Measurements from ENCODE around the gene DPH5.

DPH5 gene

DNA sequence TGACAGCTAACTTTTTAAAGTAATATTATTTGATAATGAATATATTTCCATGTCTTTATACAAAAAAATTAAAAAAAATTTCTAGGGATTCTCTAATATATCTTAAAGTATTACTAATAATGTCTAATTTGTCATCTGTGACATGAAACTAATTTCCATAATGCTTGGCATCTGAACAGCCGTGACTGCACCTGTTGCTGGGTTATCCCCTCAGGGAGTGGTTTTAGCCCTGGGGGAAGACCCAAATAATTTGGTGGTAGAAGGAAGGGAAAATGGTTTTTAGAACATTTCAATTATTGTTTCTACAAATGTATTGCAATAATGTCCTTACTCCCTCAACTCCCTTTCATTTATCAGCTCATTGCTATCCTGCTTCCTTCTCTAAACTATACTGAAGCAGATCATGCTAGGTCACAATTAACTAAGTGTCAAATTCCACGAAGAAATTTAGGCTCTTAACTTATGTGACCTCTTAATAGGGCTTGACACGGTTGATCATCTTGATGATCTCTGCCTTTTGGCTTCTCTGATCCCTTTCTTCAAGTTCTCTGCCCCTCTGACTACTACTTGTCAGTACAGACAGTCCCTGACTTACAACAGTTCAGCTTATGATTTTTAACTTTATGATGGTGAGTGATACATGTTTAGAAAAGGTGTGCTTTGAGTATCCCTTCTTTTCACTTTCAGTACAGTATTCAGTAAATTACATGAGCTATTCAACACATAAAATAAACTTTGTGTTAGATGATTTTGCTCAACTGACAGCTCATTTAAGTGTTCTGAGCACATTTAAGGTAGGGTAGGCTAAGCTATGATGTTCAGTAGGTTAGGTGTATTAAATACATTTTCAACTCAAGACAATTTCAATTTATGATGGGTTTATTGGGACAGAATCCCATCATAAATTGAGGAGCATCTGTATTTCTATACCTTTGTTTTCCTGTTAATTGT lies 26.4 kb upstream of the DPH5 start:
- no peak for TF ChIP-seq FOXM1 (IDR thresholded peaks at IDR 0.05; ENCODE audit: borderline replicate concordance, low read depth)
- TF ChIP-seq ZBTB7A (IDR thresholded peaks at IDR 0.05; ENCODE audit: low read depth): no peak
- TF ChIP-seq, protein P1, sequence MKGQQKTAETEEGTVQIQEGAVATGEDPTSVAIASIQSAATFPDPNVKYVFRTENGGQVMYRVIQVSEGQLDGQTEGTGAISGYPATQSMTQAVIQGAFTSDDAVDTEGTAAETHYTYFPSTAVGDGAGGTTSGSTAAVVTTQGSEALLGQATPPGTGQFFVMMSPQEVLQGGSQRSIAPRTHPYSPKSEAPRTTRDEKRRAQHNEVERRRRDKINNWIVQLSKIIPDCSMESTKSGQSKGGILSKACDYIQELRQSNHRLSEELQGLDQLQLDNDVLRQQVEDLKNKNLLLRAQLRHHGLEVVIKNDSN (IDR thresholded peaks at IDR 0.05): no peak

DNA sequence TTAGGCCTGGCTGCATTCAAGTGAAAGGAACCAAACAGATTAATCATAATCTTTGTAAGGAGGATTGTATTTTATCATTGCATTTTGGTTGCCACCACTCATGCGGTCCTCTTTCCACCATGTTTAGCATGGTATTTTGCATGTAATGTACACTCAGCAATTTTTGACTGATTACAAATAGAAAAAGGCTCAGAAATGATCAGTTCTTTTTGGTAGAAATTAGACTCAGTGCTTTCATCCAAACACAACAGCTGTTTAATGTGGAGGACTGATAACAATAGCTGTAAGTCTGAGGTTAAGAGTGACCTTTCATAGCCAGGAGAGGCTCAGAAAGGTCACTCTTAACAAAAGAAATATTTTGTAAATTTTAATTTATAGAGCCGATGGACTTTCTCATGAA lies 25.3 kb upstream of the DPH5 start:
- TF ChIP-seq TCF12 (IDR thresholded peaks at IDR 0.05; ENCODE audit: low read depth) (no peak), TEAD4 (IDR thresholded peaks at IDR 0.05) (no peak), CEBPB (IDR thresholded peaks at IDR 0.05) (no peak), RAD21 (IDR thresholded peaks at IDR 0.05; ENCODE audit: low read depth) (no peak), EGR1 (IDR thresholded peaks at IDR 0.05) (no peak), NFIC (IDR thresholded peaks at IDR 0.05) (no peak), TAF1 (IDR thresholded peaks at IDR 0.05; ENCODE audit: low read depth) (no peak), ZBTB7A (IDR thresholded peaks at IDR 0.05; ENCODE audit: low read depth) (no peak), FOXM1 (IDR thresholded peaks at IDR 0.05; ENCODE audit: borderline replicate concordance, low read depth) (no peak), CREB1 (IDR thresholded peaks at IDR 0.05; ENCODE audit: low read depth) (no peak), YY1 (IDR thresholded peaks at IDR 0.05; ENCODE audit: low read depth) (no peak), EP300 (IDR thresholded peaks at IDR 0.05; ENCODE audit: borderline replicate concordance) (no peak)
- TF ChIP-seq, protein P2, sequence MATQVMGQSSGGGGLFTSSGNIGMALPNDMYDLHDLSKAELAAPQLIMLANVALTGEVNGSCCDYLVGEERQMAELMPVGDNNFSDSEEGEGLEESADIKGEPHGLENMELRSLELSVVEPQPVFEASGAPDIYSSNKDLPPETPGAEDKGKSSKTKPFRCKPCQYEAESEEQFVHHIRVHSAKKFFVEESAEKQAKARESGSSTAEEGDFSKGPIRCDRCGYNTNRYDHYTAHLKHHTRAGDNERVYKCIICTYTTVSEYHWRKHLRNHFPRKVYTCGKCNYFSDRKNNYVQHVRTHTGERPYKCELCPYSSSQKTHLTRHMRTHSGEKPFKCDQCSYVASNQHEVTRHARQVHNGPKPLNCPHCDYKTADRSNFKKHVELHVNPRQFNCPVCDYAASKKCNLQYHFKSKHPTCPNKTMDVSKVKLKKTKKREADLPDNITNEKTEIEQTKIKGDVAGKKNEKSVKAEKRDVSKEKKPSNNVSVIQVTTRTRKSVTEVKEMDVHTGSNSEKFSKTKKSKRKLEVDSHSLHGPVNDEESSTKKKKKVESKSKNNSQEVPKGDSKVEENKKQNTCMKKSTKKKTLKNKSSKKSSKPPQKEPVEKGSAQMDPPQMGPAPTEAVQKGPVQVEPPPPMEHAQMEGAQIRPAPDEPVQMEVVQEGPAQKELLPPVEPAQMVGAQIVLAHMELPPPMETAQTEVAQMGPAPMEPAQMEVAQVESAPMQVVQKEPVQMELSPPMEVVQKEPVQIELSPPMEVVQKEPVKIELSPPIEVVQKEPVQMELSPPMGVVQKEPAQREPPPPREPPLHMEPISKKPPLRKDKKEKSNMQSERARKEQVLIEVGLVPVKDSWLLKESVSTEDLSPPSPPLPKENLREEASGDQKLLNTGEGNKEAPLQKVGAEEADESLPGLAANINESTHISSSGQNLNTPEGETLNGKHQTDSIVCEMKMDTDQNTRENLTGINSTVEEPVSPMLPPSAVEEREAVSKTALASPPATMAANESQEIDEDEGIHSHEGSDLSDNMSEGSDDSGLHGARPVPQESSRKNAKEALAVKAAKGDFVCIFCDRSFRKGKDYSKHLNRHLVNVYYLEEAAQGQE (IDR thresholded peaks at IDR 0.05; ENCODE audit: low read depth): no peak
- TF ChIP-seq, protein P3, sequence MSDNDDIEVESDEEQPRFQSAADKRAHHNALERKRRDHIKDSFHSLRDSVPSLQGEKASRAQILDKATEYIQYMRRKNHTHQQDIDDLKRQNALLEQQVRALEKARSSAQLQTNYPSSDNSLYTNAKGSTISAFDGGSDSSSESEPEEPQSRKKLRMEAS (IDR thresholded peaks at IDR 0.05): no peak
- TF ChIP-seq, protein P1 (IDR thresholded peaks at IDR 0.05): no peak

DNA sequence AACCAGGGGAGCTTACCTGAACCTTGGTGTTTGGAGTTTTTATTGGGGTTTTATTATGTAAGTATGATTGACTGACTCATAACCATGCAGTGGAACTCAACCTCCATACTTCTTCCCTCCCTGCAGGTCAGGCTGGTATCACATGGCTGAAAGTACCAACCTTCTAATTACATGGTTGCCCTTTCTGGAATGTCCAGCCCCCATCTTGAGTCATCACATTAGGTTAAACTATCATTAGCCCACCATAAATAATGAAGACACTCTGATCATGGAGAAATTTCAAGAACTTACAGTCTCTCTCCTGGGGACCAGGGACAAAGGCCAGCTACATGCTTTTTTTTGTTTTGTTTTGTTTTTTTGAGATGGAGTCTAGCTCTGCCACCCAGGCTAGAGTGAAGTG lies 19.2 kb upstream of the DPH5 start:
- TF ChIP-seq CREB1 (IDR thresholded peaks at IDR 0.05; ENCODE audit: low read depth): no peak
- TF ChIP-seq YY1 (IDR thresholded peaks at IDR 0.05; ENCODE audit: low read depth): no peak
- no peak for TF ChIP-seq NFIC (IDR thresholded peaks at IDR 0.05)
- TF ChIP-seq EGR1 (IDR thresholded peaks at IDR 0.05): no peak
- TF ChIP-seq ZBTB7A (IDR thresholded peaks at IDR 0.05; ENCODE audit: low read depth): no peak
- TF ChIP-seq, protein P3 (IDR thresholded peaks at IDR 0.05): no peak
- TF ChIP-seq TEAD4 (IDR thresholded peaks at IDR 0.05): no peak
- TF ChIP-seq, protein P2 (IDR thresholded peaks at IDR 0.05; ENCODE audit: low read depth): no peak
- TF ChIP-seq TCF12 (IDR thresholded peaks at IDR 0.05; ENCODE audit: low read depth): no peak
- no peak for TF ChIP-seq EP300 (IDR thresholded peaks at IDR 0.05; ENCODE audit: borderline replicate concordance)
- no peak for TF ChIP-seq TAF1 (IDR thresholded peaks at IDR 0.05; ENCODE audit: low read depth)
- no peak for TF ChIP-seq CEBPB (IDR thresholded peaks at IDR 0.05)
- no peak for TF ChIP-seq FOXM1 (IDR thresholded peaks at IDR 0.05; ENCODE audit: borderline replicate concordance, low read depth)
- TF ChIP-seq RAD21 (IDR thresholded peaks at IDR 0.05; ENCODE audit: low read depth): no peak
- TF ChIP-seq, protein P1 (IDR thresholded peaks at IDR 0.05): no peak

DNA sequence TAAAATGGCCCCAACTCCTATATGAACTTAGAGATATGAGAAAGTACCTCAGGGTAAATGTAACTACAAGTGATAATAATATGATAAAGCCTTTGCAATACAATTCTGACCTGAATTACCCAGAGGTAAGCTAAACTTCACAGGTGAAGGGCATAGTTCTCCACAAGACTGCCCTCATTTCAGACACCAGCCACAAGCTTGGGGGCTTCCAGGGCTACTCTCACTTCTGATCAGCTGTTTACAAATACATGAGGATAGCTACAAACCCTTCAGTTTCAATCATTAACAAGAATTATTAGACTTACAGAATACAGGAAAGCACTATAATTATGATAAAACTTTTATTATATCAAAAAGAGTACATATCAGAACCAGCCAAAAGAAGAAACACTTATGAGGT lies 18.7 kb upstream of the DPH5 start:
- TF ChIP-seq, protein P3 (IDR thresholded peaks at IDR 0.05): no peak
- TF ChIP-seq, protein P2 (IDR thresholded peaks at IDR 0.05; ENCODE audit: low read depth): no peak
- no peak for TF ChIP-seq TAF1 (IDR thresholded peaks at IDR 0.05; ENCODE audit: low read depth)
- no peak for TF ChIP-seq NFIC (IDR thresholded peaks at IDR 0.05)
- no peak for TF ChIP-seq EGR1 (IDR thresholded peaks at IDR 0.05)
- TF ChIP-seq TCF12 (IDR thresholded peaks at IDR 0.05; ENCODE audit: low read depth): no peak
- no peak for TF ChIP-seq RAD21 (IDR thresholded peaks at IDR 0.05; ENCODE audit: low read depth)
- TF ChIP-seq ZBTB7A (IDR thresholded peaks at IDR 0.05; ENCODE audit: low read depth): no peak
- no peak for TF ChIP-seq TEAD4 (IDR thresholded peaks at IDR 0.05)
- TF ChIP-seq CEBPB (IDR thresholded peaks at IDR 0.05): no peak
- TF ChIP-seq EP300 (IDR thresholded peaks at IDR 0.05; ENCODE audit: borderline replicate concordance): no peak
- TF ChIP-seq FOXM1 (IDR thresholded peaks at IDR 0.05; ENCODE audit: borderline replicate concordance, low read depth): no peak

Data from Ishikawa (cell line).